ENCODE data around the gene CARD11. TPM values are rescaled to one million over a fixed set of nuclear protein-coding genes. Genes with fewer than 3 reads are reported as not detected.

Gene CARD11
- polyA plus RNA-seq, 1 experiment: not detected

DNA sequence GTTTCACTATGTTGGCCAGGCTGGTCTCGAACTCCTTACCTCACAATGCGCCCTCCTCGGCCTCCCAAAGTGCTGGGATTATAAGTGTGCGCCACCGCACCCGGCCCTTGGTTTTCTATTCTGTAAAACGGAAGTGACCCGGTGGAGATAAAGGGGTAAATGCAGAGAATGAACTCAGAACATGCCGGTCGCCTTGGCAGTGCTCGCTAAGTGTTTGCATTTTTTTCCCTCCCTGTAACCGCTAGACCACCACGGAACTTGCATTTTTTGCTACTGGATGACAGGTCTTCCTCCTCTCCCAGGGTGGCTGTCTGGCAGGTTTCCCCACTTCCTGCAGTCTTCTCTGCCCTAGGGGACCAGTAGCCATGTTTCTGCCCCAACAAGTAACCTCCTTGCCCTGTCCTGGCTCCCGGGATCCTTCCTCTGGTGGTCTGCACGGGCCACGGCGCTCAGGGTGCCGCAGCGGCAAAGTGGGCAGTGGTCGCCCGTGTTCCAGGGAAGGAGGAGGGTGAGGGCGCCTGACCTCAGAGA lies 180.8 kb downstream of the CARD11 start:
- no peaks in the 10 kb centered on the region for H3K27me3 ChIP-seq (ENCODE audit: control insufficient read depth, insufficient read depth, low read length)
- CTCF ChIA-PET: interaction anchor here (0.7 kb wide), 1 partner anchor 192 kb away, joined by 4 read pairs; no protein-coding TSS in a partner anchor
- H3K36me3 ChIP-seq (ENCODE audit: control insufficient read depth, insufficient read depth, low read length): no peaks in the 10 kb centered on the region
- no peak for TF ChIP-seq CTCF (IDR thresholded peaks at IDR 0.05; ENCODE audit: insufficient read depth, low read depth, low read length)
- H3K4me3 ChIP-seq (ENCODE audit: low read depth, low read length): no peak overlapping the region
- no peak for DNase-seq (ENCODE audit: low read depth)
- POLR2A ChIA-PET: no interaction called here

DNA sequence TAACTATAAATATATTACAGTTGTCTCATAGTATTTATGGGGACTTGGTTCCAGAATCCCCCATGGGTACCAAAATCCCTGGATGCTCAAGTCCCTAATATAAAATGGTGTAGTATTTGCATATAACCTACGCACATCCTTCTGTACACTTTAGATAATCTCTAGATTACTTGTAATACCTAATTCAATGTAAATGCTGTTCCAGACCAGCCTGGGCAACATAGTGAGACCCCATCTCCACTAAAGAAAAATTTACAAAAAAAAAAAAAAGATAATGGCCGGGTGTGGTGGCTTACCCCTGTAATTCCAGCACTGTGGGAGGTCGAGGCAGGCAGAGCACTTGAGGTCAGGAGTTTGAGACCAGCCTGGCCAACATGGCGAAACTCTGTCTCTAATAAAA lies 182.2 kb downstream of the CARD11 start:
- Histone ChIP-seq H3K27me3 (ENCODE audit: control insufficient read depth, insufficient read depth, low read length) (no peaks in the 10 kb centered on the region), H3K4me3 (ENCODE audit: low read depth, low read length) (no peak overlapping the region), H3K36me3 (ENCODE audit: control insufficient read depth, insufficient read depth, low read length) (no peaks in the 10 kb centered on the region)
- CTCF ChIA-PET: no interaction called here
- DNase-seq (ENCODE audit: low read depth): no peak
- TF ChIP-seq CTCF (IDR thresholded peaks at IDR 0.05; ENCODE audit: insufficient read depth, low read depth, low read length): no peak
- POLR2A ChIA-PET: no interaction called here

DNA sequence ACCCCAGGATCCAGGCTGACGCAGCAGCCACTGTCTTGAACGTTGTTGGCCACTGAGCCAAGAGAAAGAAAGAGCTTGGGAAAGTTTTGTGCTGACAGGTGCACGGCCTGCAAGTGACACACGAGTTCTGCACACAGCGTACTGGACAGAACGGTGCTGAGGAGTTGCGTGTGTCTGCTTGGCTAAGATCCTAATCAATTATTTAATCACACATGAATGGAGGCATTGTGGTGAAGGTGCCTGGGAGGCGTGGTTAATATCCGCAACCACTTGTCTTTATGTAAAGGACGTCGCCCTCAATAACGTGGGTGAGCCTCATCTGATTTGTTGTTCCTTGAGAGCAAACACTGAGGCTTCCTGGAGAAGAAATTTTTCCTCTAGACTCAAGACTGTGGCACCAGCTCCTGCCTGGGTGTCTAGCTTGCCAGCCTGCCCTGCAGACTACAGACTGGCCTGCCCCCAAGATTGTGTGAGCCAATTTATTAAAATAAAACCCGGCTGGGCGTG lies 183.0 kb downstream of the CARD11 start:
- Histone ChIP-seq H3K36me3 (ENCODE audit: control insufficient read depth, insufficient read depth, low read length) (no peaks in the 10 kb centered on the region), H3K4me3 (ENCODE audit: low read depth, low read length) (no peak overlapping the region), H3K27me3 (ENCODE audit: control insufficient read depth, insufficient read depth, low read length) (no peaks in the 10 kb centered on the region)
- no peak for TF ChIP-seq CTCF (IDR thresholded peaks at IDR 0.05; ENCODE audit: insufficient read depth, low read depth, low read length)
- DNase-seq (ENCODE audit: low read depth): no peak
- ChIA-PET POLR2A (no interaction called here), CTCF (no interaction called here)

GRCh38 chr7:2859952-2860351 lies 183.7 kb downstream of the CARD11 start:
- Histone ChIP-seq H3K36me3 (ENCODE audit: control insufficient read depth, insufficient read depth, low read length) (no peaks in the 10 kb centered on the region), H3K4me3 (ENCODE audit: low read depth, low read length) (no peak overlapping the region), H3K27me3 (ENCODE audit: control insufficient read depth, insufficient read depth, low read length) (no peaks in the 10 kb centered on the region)
- no peak for TF ChIP-seq CTCF (IDR thresholded peaks at IDR 0.05; ENCODE audit: insufficient read depth, low read depth, low read length)
- DNase-seq (ENCODE audit: low read depth): no peak
- ChIA-PET POLR2A (no interaction called here), CTCF (no interaction called here)

DNA sequence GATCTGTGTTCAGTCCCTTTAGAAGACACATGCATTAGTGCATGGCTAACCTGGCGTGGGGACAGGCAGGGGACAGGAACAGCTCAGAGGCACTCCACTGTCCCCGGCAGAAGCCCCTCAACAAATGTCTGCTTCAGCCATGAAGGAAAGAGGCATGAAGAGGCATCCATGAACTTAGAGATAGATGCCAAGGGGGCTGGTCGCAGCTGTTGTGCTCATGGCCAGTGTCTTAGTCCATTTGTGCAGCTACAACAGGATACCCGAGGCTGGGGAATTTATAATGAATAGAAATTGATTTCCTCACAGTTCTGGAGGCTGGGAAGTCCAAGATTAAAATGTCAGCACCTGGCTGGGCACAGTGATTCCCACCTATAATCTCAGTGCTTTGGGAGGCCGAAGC lies 185.0 kb downstream of the CARD11 start:
- Histone ChIP-seq H3K27me3 (ENCODE audit: control insufficient read depth, insufficient read depth, low read length) (no peaks in the 10 kb centered on the region), H3K36me3 (ENCODE audit: control insufficient read depth, insufficient read depth, low read length) (no peaks in the 10 kb centered on the region), H3K4me3 (ENCODE audit: low read depth, low read length) (no peak overlapping the region)
- no peak for DNase-seq (ENCODE audit: low read depth)
- no peak for TF ChIP-seq CTCF (IDR thresholded peaks at IDR 0.05; ENCODE audit: insufficient read depth, low read depth, low read length)
- CTCF ChIA-PET: interaction anchor here (0.6 kb wide), 1 partner anchor 237 kb away, joined by 3 read pairs; no protein-coding TSS in a partner anchor
- POLR2A ChIA-PET: no interaction called here

All from BJ (cell line).